Stomach (tissue), 4 donors: ENCODE measurements around the gene SLC38A1.

Experiments
- CTCF ChIP-seq, 7 experiments: fragments of 450-650 bp in 4 of 7; fragments of 200-600 bp in 3 of 7; sonication (generic) in 3 of 7; IDR thresholded peaks; one replicate each; pipeline ENCODE4 v1.5.1; 2016 to 2019; ENCODE audit warnings: antibody characterized with exemption in 7 of 7, control low read depth in 2 of 7, mild to moderate bottlenecking in 1 of 7
- POLR2A ChIP-seq, 4 donors: fragments of 450-650 bp; IDR thresholded peaks; one replicate each; pipeline ENCODE4 v1.6.1; 2016; ENCODE audit warnings: antibody characterized with exemption in 4 of 4, control low read depth in 2 of 4, mild to moderate bottlenecking in 1 of 4, moderate library complexity in 1 of 4

GRCh38 chr12:46201284-46201789, 67.5 kb downstream of the SLC38A1 start:
- TF ChIP-seq CTCF (IDR thresholded peaks at IDR 0.05) (no peak), POLR2A (IDR thresholded peaks at IDR 0.05) (no peak)
